Caco-2 (cell line): ENCODE data around the gene RFX1. TPM values are rescaled to one million over a fixed set of nuclear protein-coding genes. Genes with fewer than 3 reads are reported as not detected.
"Not testable (repeated sequence)": the region's sequence is repeated elsewhere in the genome, so short reads cannot be mapped to it uniquely, and the experiment has no call there.

ENCODE experiments used
- BruUV-seq: library from RNA; stranded (reverse); fragments of 400-500 nt; replicated peaks from 2 replicates; lab custom pipeline; 2021; lab: Mats Ljungman, UMichigan
- CTCF ChIA-PET: fragments of 300-600 bp; sonication (Branson Sonifier 250); formaldehyde crosslinking; loops from one replicate; lab custom pipeline; 2022; ENCODE audit warnings: antibody characterized with exemption; lab: Charles Lee
- POLR2A ChIA-PET: fragments of 300-600 bp; sonication (Branson Sonifier 250); formaldehyde crosslinking; loops from one replicate; lab custom pipeline; 2022; ENCODE audit warnings: antibody characterized with exemption; lab: Charles Lee
- DNase-seq, 2 experiments: peaks; one replicate each; pipeline versions ENCODE4 v3.0.0 to v3.0.0-alpha.2; 2020 to 2022
- H3K27me3 ChIP-seq: replicated peaks from 2 replicates; pipeline ENCODE4 v1.6.0; 2011; ENCODE audit warnings: low read length; ENCODE audit not compliant: control insufficient read depth, insufficient read depth
- H3K36me3 ChIP-seq: 2 replicates; pipeline ENCODE4 v1.5.1; 2011; ENCODE audit warnings: low read length; ENCODE audit not compliant: control insufficient read depth, insufficient read depth
- H3K4me1 ChIP-seq: fragments of 250-450 bp; sonication (Bioruptor Pico); 2 replicates; pipeline ENCODE4 v1.5.1; 2020; ENCODE audit warnings: mild to moderate bottlenecking
- H3K4me3 ChIP-seq: 2 replicates; pipeline ENCODE4 v1.5.1; 2011; ENCODE audit warnings: low read depth, mild to moderate bottlenecking, control low read depth, low read length
- H3K9me3 ChIP-seq: fragments of 250-450 bp; sonication (Bioruptor Pico); 2 replicates; pipeline ENCODE4 v1.5.1; 2020; ENCODE audit warnings: mild to moderate bottlenecking, moderate library complexity
- H3K27ac Mint-ChIP-seq: one replicate; pipeline ENCODE4 v1.8.0; 2022; ENCODE audit warnings: mixed read lengths; ENCODE audit not compliant: unreplicated experiment
- H3K27me3 Mint-ChIP-seq: one replicate; pipeline ENCODE4 v1.8.0; 2022; ENCODE audit warnings: mixed read lengths; ENCODE audit not compliant: insufficient read depth, unreplicated experiment
- H3K36me3 Mint-ChIP-seq: one replicate; pipeline ENCODE4 v1.8.0; 2022; ENCODE audit warnings: mild to moderate bottlenecking, mixed read lengths; ENCODE audit not compliant: insufficient read depth, unreplicated experiment
- H3K4me1 Mint-ChIP-seq: one replicate; pipeline ENCODE4 v1.8.0; 2022; ENCODE audit warnings: low read depth, mixed read lengths; ENCODE audit not compliant: unreplicated experiment
- H3K4me3 Mint-ChIP-seq: one replicate; pipeline ENCODE4 v1.8.0; 2022; ENCODE audit warnings: mild to moderate bottlenecking, moderate library complexity, mixed read lengths; ENCODE audit not compliant: unreplicated experiment
- H3K9me3 Mint-ChIP-seq: one replicate; pipeline ENCODE4 v1.8.0; 2022; ENCODE audit warnings: mixed read lengths; ENCODE audit not compliant: unreplicated experiment
- CTCF ChIP-seq, 2 experiments: fragments of 200-600 bp in 1 of 2; IDR thresholded peaks; 1 replicate in 1 of 2; 2 replicates in 1 of 2; pipeline versions ENCODE4 v1.5.1 to v1.8.0; 2011 to 2022; ENCODE audit warnings: antibody characterized with exemption in 1 of 2, control low read depth in 1 of 2, inconsistent platforms in 1 of 2, low read depth in 1 of 2, low read length in 1 of 2, mild to moderate bottlenecking in 1 of 2, moderate library complexity in 1 of 2; ENCODE audit not compliant: insufficient read depth in 1 of 2, severe bottlenecking in 1 of 2, unreplicated experiment in 1 of 2
- intact Hi-C: fragments of 100-400 bp; cut with micrococcal nuclease; formaldehyde crosslinking; loops from one replicate; pipeline ENCODE4 v1.10.0; 2022; ENCODE audit not compliant: unreplicated experiment
- total RNA-seq: library from RNA; stranded (reverse); gene quantifications from 2 replicates; pipeline ENCODE4 v1.2.3, GENCODE V29; 2022

RFX1 gene
- total RNA-seq, 1 experiment from 2014 or later = 11.5 TPM

- Histone ChIP-seq H3K4me3 (no peak overlapping the region), H3K4me1 (no peaks in the 10 kb centered on the region), H3K9me3 (peaks cover 6% of the 10 kb centered on the region; the same call in 1 of the 2 replicates), H3K36me3 (no peaks in the 10 kb centered on the region; the same call in 1 of the 2 replicates), H3K27me3 (no peaks in the 10 kb centered on the region)
- intact Hi-C loops = no loop called here
- POLR2A ChIA-PET = no interaction called here
- Mint-ChIP-seq H3K4me1 (no peaks in the 10 kb centered on the region), H3K9me3 (no peaks in the 10 kb centered on the region), H3K36me3 (peaks cover 12% of the 10 kb centered on the region), H3K27me3 (no peaks in the 10 kb centered on the region), H3K27ac (no peak overlapping the region), H3K4me3 (no peak overlapping the region)
- no peak for TF ChIP-seq CTCF (IDR thresholded peaks at IDR 0.05; ENCODE audit: insufficient read depth in 1 of 2, low read depth in 1 of 2, low read length in 1 of 2, severe bottlenecking in 1 of 2, unreplicated experiment in 1 of 2)
- no peak for DNase-seq
- BruUV-seq = no TSS peak
- CTCF ChIA-PET = interaction anchor here (0.7 kb wide), 1 partner anchor 21 kb away, joined by 3 read pairs; the partner anchor contains the start of gene IL27RA
Measured at GRCh38 chr19:14052470-14052869, 46.4 kb upstream of the RFX1 start.

- no peaks in the 10 kb centered on the region for H3K9me3 Mint-ChIP-seq
- no peak for DNase-seq
- BruUV-seq = no TSS peak
- H3K36me3 Mint-ChIP-seq = peaks cover 12% of the 10 kb centered on the region
- H3K27me3 ChIP-seq = no peaks in the 10 kb centered on the region
- intact Hi-C loops = no loop called here
- POLR2A ChIA-PET = no interaction called here
- no peaks in the 10 kb centered on the region; the same call in 1 of the 2 replicates for H3K36me3 ChIP-seq
- no peak overlapping the region for H3K4me3 Mint-ChIP-seq
- no peaks in the 10 kb centered on the region for H3K27me3 Mint-ChIP-seq
- no peak for TF ChIP-seq CTCF (IDR thresholded peaks at IDR 0.05; ENCODE audit: insufficient read depth in 1 of 2, low read depth in 1 of 2, low read length in 1 of 2, severe bottlenecking in 1 of 2, unreplicated experiment in 1 of 2)
- peaks cover 6% of the 10 kb centered on the region; the same call in 1 of the 2 replicates for H3K9me3 ChIP-seq
- CTCF ChIA-PET = no interaction called here
- H3K4me1 Mint-ChIP-seq = no peaks in the 10 kb centered on the region
- H3K4me1 ChIP-seq = no peaks in the 10 kb centered on the region
- no peak overlapping the region for H3K4me3 ChIP-seq
- H3K27ac Mint-ChIP-seq = no peak overlapping the region
Measured at GRCh38 chr19:14051980-14052379, 45.9 kb upstream of the RFX1 start.

GRCh38 chr19:14050961-14051360 lies 44.8 kb upstream of the RFX1 start:
- H3K9me3 Mint-ChIP-seq, DNase-seq, H3K4me1 ChIP-seq, H3K36me3 ChIP-seq, H3K4me3 ChIP-seq, H3K4me3 Mint-ChIP-seq, H3K4me1 Mint-ChIP-seq, intact Hi-C loops, H3K9me3 ChIP-seq, POLR2A ChIA-PET, H3K27me3 Mint-ChIP-seq, CTCF ChIA-PET, BruUV-seq, H3K27me3 ChIP-seq, H3K27ac Mint-ChIP-seq: not testable (repeated sequence)
- peaks cover 12% of the 10 kb centered on the region for H3K36me3 Mint-ChIP-seq

- Histone ChIP-seq H3K4me1 (no peaks in the 10 kb centered on the region), H3K9me3 (peaks cover 6% of the 10 kb centered on the region; the same call in 1 of the 2 replicates), H3K36me3 (no peaks in the 10 kb centered on the region), H3K27me3 (no peaks in the 10 kb centered on the region), H3K4me3 (no peak overlapping the region)
- ChIA-PET CTCF (no interaction called here), POLR2A (no interaction called here)
- no peak for TF ChIP-seq CTCF (IDR thresholded peaks at IDR 0.05; ENCODE audit: insufficient read depth in 1 of 2, low read depth in 1 of 2, low read length in 1 of 2, severe bottlenecking in 1 of 2, unreplicated experiment in 1 of 2)
- intact Hi-C loops = no loop called here
- no TSS peak for BruUV-seq
- DNase-seq = no peak
- Mint-ChIP-seq H3K27me3 (no peaks in the 10 kb centered on the region), H3K4me3 (no peak overlapping the region), H3K36me3 (peaks cover 12% of the 10 kb centered on the region), H3K4me1 (no peaks in the 10 kb centered on the region), H3K9me3 (no peaks in the 10 kb centered on the region), H3K27ac (no peak overlapping the region)
Measured at GRCh38 chr19:14050512-14050911, 44.4 kb upstream of the RFX1 start.
